OCI-LY7 (cell line): Measurements from ENCODE around the gene FBRSL1.

ENCODE experiments used
- EZH2phosphoT487 ChIP-seq: fragments of 200-600 bp; sonication (generic); IDR thresholded peaks from 2 replicates; pipeline ENCODE4 v1.6.1; 2018; ENCODE audit warnings: low read depth, borderline replicate concordance, mild to moderate bottlenecking, mixed run types, antibody characterized with exemption, low read length, moderate library complexity, mixed read lengths
- TF ChIP-seq, protein P1 (sequence below): fragments of 200-600 bp; sonication (generic); conservative IDR thresholded peaks from 2 replicates; pipeline ENCODE4 v1.5.1; 2014; ENCODE audit warnings: mild to moderate bottlenecking, antibody characterized with exemption, low read length, moderate library complexity, mixed read lengths

DNA sequence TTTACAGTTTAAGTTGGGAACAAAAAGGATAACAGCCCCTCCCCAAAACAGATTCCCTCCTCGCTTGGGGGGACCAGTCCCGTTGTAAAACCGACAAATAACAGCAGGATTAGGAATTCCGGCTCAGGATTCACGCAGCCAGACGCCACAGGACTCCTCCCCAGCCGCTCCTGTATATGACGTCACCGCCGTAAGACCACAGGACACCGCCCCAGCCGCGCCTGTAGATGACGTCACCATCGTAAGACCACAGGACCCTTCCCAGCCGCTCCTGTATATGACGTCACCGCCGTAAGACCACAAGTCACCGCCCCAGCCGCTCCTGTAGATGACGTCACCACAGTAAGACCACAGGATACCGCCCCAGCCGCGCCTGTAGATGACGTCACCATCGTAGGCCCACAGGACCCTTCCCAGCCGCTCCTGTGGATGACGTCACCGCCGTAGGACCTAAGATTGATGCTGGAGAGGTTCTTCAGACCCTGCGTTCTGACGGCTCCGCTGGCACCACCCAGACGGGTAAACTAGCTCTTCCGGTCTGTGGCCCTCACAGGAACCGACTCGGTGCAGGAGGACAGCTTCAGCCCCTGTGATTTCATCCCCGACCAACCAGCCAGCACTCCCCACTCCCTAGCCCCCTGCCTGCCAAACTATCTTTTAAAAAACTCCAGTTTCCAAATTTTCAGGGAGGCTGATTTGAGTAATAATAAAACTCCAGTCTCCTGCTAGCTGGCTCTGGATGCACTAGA is 43.9 kb upstream of the FBRSL1 start:
- TF ChIP-seq, protein P1, sequence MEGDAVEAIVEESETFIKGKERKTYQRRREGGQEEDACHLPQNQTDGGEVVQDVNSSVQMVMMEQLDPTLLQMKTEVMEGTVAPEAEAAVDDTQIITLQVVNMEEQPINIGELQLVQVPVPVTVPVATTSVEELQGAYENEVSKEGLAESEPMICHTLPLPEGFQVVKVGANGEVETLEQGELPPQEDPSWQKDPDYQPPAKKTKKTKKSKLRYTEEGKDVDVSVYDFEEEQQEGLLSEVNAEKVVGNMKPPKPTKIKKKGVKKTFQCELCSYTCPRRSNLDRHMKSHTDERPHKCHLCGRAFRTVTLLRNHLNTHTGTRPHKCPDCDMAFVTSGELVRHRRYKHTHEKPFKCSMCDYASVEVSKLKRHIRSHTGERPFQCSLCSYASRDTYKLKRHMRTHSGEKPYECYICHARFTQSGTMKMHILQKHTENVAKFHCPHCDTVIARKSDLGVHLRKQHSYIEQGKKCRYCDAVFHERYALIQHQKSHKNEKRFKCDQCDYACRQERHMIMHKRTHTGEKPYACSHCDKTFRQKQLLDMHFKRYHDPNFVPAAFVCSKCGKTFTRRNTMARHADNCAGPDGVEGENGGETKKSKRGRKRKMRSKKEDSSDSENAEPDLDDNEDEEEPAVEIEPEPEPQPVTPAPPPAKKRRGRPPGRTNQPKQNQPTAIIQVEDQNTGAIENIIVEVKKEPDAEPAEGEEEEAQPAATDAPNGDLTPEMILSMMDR: no peak
- no peak for TF ChIP-seq EZH2phosphoT487
